HG03432 (cell line): Measurements from ENCODE around the gene BCL2L2.

Experiments
- ATAC-seq: cut with Tn5 transposase; IDR thresholded peaks from one replicate; pipeline ENCODE4 v1.9.1; 2021; ENCODE audit warnings: mild to moderate bottlenecking, moderate library complexity; ENCODE audit not compliant: unreplicated experiment

BCL2L2 gene

GRCh38 chr14:23352506-23353432 lies 46.1 kb downstream of the BCL2L2 start, which contains the start of gene SLC22A17:
TSS of gene SLC22A17 (minus strand) at chr14:23352887.
- ATAC-seq = no peak

DNA sequence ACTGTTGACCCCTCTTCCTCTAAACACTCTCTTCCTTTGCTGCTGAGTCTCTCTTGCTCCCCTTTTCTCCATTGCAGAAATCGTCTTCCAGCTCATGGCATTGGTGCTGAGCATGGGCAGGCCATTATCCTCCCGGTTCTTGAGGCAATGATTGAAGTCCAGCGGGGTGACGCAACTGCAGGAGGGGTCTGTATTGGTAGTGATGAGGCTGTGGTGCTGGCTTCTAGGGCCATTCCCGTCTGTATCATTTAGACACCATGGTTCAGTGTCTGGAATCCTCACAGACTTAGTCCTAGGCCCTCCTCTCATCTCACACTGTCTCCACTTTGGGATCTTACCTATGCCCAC lies 46.8 kb downstream of the BCL2L2 start:
- no peak for ATAC-seq

- no peak for ATAC-seq
Measured at GRCh38 chr14:23354990-23355389, 48.4 kb downstream of the BCL2L2 start.

GRCh38 chr14:23355871-23356435 lies 49.3 kb downstream of the BCL2L2 start:
- no peak for ATAC-seq

DNA sequence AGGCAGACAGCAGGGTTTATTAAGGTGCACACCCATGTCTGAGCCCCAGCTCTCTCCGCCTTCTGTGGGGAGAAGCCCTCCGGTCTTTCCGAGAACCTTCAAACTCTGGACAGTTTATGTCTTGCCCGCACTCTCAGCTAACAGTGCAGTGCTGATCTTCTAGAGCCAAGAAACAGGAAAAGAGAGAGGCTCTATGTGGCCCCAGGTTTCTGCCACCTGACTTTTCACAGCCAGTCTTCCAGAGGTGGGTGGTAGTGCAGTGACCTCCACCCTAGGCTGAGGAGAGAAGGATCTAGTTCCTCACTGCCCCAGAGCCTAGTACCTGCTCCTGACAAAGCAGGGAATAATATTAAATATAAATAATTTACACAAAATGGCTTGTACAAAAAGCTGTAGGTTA lies 50.0 kb downstream of the BCL2L2 start:
- no peak for ATAC-seq

GRCh38 chr14:23357261-23357660 lies 50.6 kb downstream of the BCL2L2 start:
- ATAC-seq = no peak

GRCh38 chr14:23358042-23358441 lies 51.4 kb downstream of the BCL2L2 start:
- ATAC-seq = no peak

GRCh38 chr14:23358553-23359166 lies 52.0 kb downstream of the BCL2L2 start:
- ATAC-seq = no peak

GRCh38 chr14:23359167-23359626 lies 52.6 kb downstream of the BCL2L2 start:
- ATAC-seq = no peak

DNA sequence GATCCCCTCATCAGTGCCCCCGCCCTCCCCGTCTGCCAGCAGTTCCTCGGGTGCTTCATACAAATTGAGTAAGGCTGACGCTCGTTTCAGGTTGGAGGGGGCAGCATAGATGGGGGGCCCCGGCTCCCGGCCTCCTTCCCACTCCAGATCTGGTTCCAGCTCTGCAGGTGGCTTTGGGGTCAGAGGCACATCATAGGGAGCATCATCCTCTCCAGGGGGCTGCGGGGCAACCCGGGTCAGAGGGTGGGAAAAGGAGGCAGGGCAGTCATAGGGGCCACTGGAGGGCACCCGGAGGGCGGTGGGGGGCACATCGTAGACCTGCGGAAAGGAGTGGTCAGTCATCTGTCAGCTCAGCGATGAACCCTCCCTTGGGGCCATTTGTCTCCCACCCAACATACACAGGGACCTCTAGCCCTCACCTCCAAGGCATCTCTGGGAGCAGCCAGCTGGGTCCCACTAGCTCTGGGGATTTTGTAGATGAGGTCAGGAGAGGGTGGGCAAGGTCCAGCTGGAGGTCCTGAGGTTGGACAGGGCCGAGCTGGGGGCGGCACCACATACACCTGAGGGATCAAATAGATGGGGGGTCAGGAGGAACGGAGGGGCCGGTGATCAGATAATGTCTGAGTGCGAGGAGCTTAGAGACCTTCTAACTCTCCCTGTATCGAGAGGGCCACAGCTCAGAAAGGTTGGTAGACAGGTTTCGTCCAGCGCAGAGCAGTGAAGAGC lies 53.3 kb downstream of the BCL2L2 start:
- no peak for ATAC-seq

DNA sequence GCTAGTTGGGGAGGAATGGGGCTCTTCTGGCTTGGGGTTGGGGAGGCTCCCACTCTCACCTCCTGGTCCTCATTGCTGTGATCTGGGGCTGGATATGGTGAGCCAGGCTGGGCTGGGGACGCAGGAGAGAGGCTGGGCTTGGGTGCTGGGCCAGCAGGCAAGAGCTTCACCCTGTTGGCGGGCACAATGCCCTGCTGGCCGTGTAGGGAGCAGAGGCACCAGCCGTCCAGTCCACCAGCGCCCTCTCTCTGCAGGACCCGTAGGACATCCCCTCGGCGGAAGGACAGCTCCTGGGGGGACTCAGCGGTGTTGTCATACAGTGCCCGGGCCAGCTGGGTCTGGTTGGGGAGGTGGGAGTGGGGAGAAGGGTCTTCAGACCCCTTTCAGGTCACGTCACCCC lies 53.9 kb downstream of the BCL2L2 start:
- no peak for ATAC-seq

- ATAC-seq = no peak
Measured at GRCh38 chr14:23361320-23361719, 54.7 kb downstream of the BCL2L2 start.
